GM19035 (cell line): ENCODE data around the gene SZRD1.
A peak's percentile ranks its signal among the peaks of the same experiment; 100 is the strongest.

Experiments
- ATAC-seq: cut with Tn5 transposase; IDR thresholded peaks from one replicate; pipeline ENCODE4 v1.9.1; 2021; ENCODE audit not compliant: unreplicated experiment

The SZRD1 gene

GRCh38 chr1:16436946-16437474 is 70.0 kb downstream of the SZRD1 start, which contains the start of gene SPATA21:
Gene SPATA21, minus strand, starts transcription at chr1:16437424. Its CDS starts 6,053 bp downstream, at chr1:16431371.
- no peak for ATAC-seq

- ATAC-seq = no peak
Observed at GRCh38 chr1:16438516-16438915, 71.5 kb downstream of the SZRD1 start.

GRCh38 chr1:16438924-16439323 is 71.9 kb downstream of the SZRD1 start:
- ATAC-seq = no peak

GRCh38 chr1:16440131-16440469 is 73.1 kb downstream of the SZRD1 start:
- peak; percentile 24 for ATAC-seq

- ATAC-seq = peak; percentile 87
Observed at GRCh38 chr1:16440470-16441281, 73.6 kb downstream of the SZRD1 start, which contains the start of gene NECAP2. Gene NECAP2, plus strand, starts transcription at chr1:16440724. Its CDS starts 38 bp downstream, at chr1:16440762.

GRCh38 chr1:16441282-16441665 is 74.2 kb downstream of the SZRD1 start:
- ATAC-seq = no peak

GRCh38 chr1:16442265-16442664 is 75.2 kb downstream of the SZRD1 start:
- ATAC-seq = no peak

GRCh38 chr1:16442941-16443340 is 75.9 kb downstream of the SZRD1 start:
- ATAC-seq = no peak

- no peak for ATAC-seq
Observed at GRCh38 chr1:16443975-16444770, 77.1 kb downstream of the SZRD1 start.

GRCh38 chr1:16445052-16445451 is 78.0 kb downstream of the SZRD1 start:
- ATAC-seq = no peak

- ATAC-seq = no peak
Observed at GRCh38 chr1:16446116-16446515, 79.1 kb downstream of the SZRD1 start.

GRCh38 chr1:16447641-16448040 is 80.6 kb downstream of the SZRD1 start:
- ATAC-seq = no peak
